CD14-positive monocyte (primary cell): ENCODE data around the gene SLC35F3. TPM values are rescaled to one million over a fixed set of nuclear protein-coding genes. Genes with fewer than 3 reads are reported as not detected.

Experiments
- DNase-seq, 3 donors: peaks; one replicate each; pipeline ENCODE4 v3.0.0-alpha.2; 2011 to 2022
- H2AFZ ChIP-seq: 2 replicates; pipeline ENCODE4 v1.6.0; 2012; ENCODE audit warnings: mild to moderate bottlenecking, low read depth, low read length, inconsistent platforms; ENCODE audit not compliant: insufficient read depth, poor library complexity, severe bottlenecking
- H3K27ac ChIP-seq, 2 donors: 1 replicate in 1 of 2; 2 replicates in 1 of 2; pipeline ENCODE4 v1.5.1; 2012 to 2013; ENCODE audit warnings: low read length in 2 of 2, control low read depth in 1 of 2, inconsistent platforms in 1 of 2, low read depth in 1 of 2, mild to moderate bottlenecking in 1 of 2
- H3K27me3 ChIP-seq, 2 donors: one replicate each; pipeline versions ENCODE4 v1.6.0 to v1.6.1; 2011 to 2013; ENCODE audit warnings: low read length in 2 of 2; ENCODE audit not compliant: control insufficient read depth in 2 of 2, insufficient read depth in 2 of 2
- H3K36me3 ChIP-seq, 2 donors: replicated peaks in 1 of 2; 1 replicate in 1 of 2; 2 replicates in 1 of 2; pipeline versions ENCODE4 v1.5.1 to v1.6.1; 2012 to 2013; ENCODE audit warnings: low read length in 2 of 2, control low read depth in 1 of 2, inconsistent platforms in 1 of 2, mild to moderate bottlenecking in 1 of 2; ENCODE audit not compliant: insufficient read depth in 2 of 2, control insufficient read depth in 1 of 2
- H3K4me1 ChIP-seq, 2 donors: 1 replicate in 1 of 2; 2 replicates in 1 of 2; pipeline versions ENCODE4 v1.5.1 to v1.6.1; 2012 to 2013; ENCODE audit warnings: low read length in 2 of 2, control low read depth in 1 of 2, inconsistent platforms in 1 of 2, mild to moderate bottlenecking in 1 of 2, moderate library complexity in 1 of 2; ENCODE audit not compliant: insufficient read depth in 2 of 2, control insufficient read depth in 1 of 2
- H3K4me2 ChIP-seq: replicated peaks from 2 replicates; pipeline ENCODE3; 2012; ENCODE audit warnings: low read length, moderate library complexity, mild to moderate bottlenecking; ENCODE audit not compliant: poor library complexity, severe bottlenecking; ENCODE audit errors: extremely low read depth
- H3K4me3 ChIP-seq, 3 experiments: fragments of 200-600 bp in 1 of 3; sonication (generic) in 1 of 3; replicated peaks in 1 of 3; 1 replicate in 2 of 3; 2 replicates in 1 of 3; pipeline ENCODE4 v1.5.1; 2011 to 2013; ENCODE audit warnings: low read length in 3 of 3, mild to moderate bottlenecking in 3 of 3, control low read depth in 2 of 3, low read depth in 2 of 3, inconsistent platforms in 1 of 3, moderate library complexity in 1 of 3
- H3K79me2 ChIP-seq: 2 replicates; pipeline ENCODE4 v1.6.0; 2012; ENCODE audit warnings: mild to moderate bottlenecking, control low read depth, inconsistent platforms, low read length, moderate library complexity; ENCODE audit not compliant: insufficient read depth
- H3K9ac ChIP-seq: 2 replicates; pipeline ENCODE4 v1.6.0; 2017; ENCODE audit warnings: low read length, mild to moderate bottlenecking; ENCODE audit not compliant: insufficient read depth, poor library complexity, severe bottlenecking
- H3K9me3 ChIP-seq, 2 donors: replicated peaks in 1 of 2; 1 replicate in 1 of 2; 2 replicates in 1 of 2; pipeline versions ENCODE4 v1.5.1 to v1.6.1; 2012 to 2013; ENCODE audit warnings: low read length in 2 of 2, control low read depth in 1 of 2; ENCODE audit not compliant: control insufficient read depth in 1 of 2, insufficient read depth in 1 of 2
- H4K20me1 ChIP-seq: 2 replicates; pipeline ENCODE4 v1.6.0; 2012; ENCODE audit warnings: mild to moderate bottlenecking, low read length, control low read depth, moderate library complexity; ENCODE audit not compliant: insufficient read depth
- H3K27ac Mint-ChIP-seq, 7 donors: one replicate each; pipeline ENCODE4 v1.8.0; 2020; ENCODE audit warnings: mild to moderate bottlenecking in 7 of 7, mixed read lengths in 7 of 7, moderate library complexity in 6 of 7, inconsistent platforms in 2 of 7
- H3K27me3 Mint-ChIP-seq, 3 donors: one replicate each; pipeline ENCODE4 v1.8.0; 2021 to 2022; ENCODE audit warnings: low read depth in 3 of 3, mild to moderate bottlenecking in 3 of 3, mixed read lengths in 3 of 3, moderate library complexity in 3 of 3, inconsistent platforms in 1 of 3
- H3K36me3 Mint-ChIP-seq, 2 donors: one replicate each; pipeline ENCODE4 v1.8.0; 2020; ENCODE audit warnings: mixed read lengths in 2 of 2, inconsistent platforms in 1 of 2, mild to moderate bottlenecking in 1 of 2
- H3K4me1 Mint-ChIP-seq: one replicate; pipeline ENCODE4 v1.8.0; 2020; ENCODE audit warnings: mild to moderate bottlenecking, mixed read lengths
- H3K4me3 Mint-ChIP-seq, 2 donors: one replicate each; pipeline ENCODE4 v1.8.0; 2020; ENCODE audit warnings: mild to moderate bottlenecking in 2 of 2, mixed read lengths in 2 of 2, moderate library complexity in 1 of 2
- H3K9me3 Mint-ChIP-seq, 7 donors: one replicate each; pipeline ENCODE4 v1.8.0; 2020 to 2022; ENCODE audit warnings: mixed read lengths in 7 of 7, mild to moderate bottlenecking in 6 of 7, moderate library complexity in 6 of 7, inconsistent platforms in 2 of 7
- WGBS: methylation state at CpG from one replicate; pipeline ENCODE4 v1.1.5; 2013; ENCODE audit warnings: missing lambda C conversion rate; ENCODE audit not compliant: insufficient coverage; 5-methylcytosine and 5-hydroxymethylcytosine counted together
- intact Hi-C, 2 donors: fragments of 100-400 bp; cut with micrococcal nuclease; formaldehyde crosslinking; loops; one replicate each; pipeline versions ENCODE4 v1.15.0 to v1.15.1; 2023
- polyA plus RNA-seq, 3 donors: library from polyadenylated mRNA; depleted of rRNA in 1 of 3; unstranded in 2 of 3; stranded (reverse) in 1 of 3; fragments of 300-500 nt in 2 of 3; fragments of >200 nt in 1 of 3; fragmentation: Illumina TruSeq in 2 of 3; gene quantifications; 1 replicate in 2 of 3; 2 replicates in 1 of 3; pipeline ENCODE4 v1.2.3, GENCODE V29; 2012 to 2021
- TF ChIP-seq, protein P1 (sequence below): fragments of 200-600 bp; IDR thresholded peaks from one replicate; pipeline ENCODE4 v1.8.0; 2022; ENCODE audit warnings: antibody characterized with exemption, mild to moderate bottlenecking

Gene SLC35F3
- polyA plus RNA-seq, 3 donors: 0.17 to 0.78 TPM; not detected in 1

DNA sequence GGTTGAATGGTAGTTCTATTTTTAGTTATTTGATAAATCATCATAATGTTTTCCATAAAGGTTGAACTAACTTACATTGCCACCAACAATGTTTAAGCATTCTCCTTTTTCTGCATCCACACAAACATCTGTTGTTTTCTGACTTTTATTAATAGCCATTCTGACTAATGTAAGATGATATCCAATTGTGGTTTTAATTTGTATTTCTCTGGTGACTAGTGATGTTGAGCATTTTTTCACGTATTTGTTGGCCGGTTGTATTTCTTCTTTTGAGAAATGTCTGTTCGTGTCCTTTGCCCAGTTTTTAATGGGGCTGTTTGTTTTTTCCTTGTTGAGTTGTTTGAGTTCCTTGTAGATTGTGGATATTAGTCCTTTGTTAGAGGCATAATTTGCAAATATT, 24.6 kb upstream of the SLC35F3 start:
- H3K36me3 ChIP-seq: no peaks in the 10 kb centered on the region

DNA sequence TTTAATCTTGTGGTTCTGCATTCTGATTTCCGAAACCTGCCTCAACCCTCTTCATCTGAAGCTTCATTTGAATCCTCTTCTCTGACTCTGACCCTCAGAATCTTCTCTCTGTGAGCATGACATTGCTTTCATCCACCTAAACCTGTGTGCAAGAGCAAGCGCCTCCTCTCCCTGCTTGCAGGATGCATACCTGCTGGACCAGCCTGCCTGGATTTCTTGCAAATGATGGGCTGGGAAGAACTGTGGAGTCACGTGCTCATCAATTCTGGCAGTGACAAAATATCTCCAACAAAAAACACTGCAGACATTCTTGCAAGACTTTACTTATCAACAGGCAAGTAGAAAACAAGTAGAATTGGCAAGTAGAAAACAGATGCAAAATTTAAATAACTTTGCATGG, 20.8 kb upstream of the SLC35F3 start:
- H3K27me3 ChIP-seq: no peaks in the 10 kb centered on the region
- H3K27me3 Mint-ChIP-seq: peaks cover 1 to 4% (median 2%) of the 10 kb centered on the region in 3 donors
- H3K27ac Mint-ChIP-seq: no peak overlapping the region
- no peaks in the 10 kb centered on the region for H3K36me3 Mint-ChIP-seq
- no peak overlapping the region for H3K4me2 ChIP-seq
- DNase-seq: no peak
- no peaks in the 10 kb centered on the region for H3K4me1 Mint-ChIP-seq
- no peak overlapping the region for H3K4me3 Mint-ChIP-seq
- TF ChIP-seq, protein P1, sequence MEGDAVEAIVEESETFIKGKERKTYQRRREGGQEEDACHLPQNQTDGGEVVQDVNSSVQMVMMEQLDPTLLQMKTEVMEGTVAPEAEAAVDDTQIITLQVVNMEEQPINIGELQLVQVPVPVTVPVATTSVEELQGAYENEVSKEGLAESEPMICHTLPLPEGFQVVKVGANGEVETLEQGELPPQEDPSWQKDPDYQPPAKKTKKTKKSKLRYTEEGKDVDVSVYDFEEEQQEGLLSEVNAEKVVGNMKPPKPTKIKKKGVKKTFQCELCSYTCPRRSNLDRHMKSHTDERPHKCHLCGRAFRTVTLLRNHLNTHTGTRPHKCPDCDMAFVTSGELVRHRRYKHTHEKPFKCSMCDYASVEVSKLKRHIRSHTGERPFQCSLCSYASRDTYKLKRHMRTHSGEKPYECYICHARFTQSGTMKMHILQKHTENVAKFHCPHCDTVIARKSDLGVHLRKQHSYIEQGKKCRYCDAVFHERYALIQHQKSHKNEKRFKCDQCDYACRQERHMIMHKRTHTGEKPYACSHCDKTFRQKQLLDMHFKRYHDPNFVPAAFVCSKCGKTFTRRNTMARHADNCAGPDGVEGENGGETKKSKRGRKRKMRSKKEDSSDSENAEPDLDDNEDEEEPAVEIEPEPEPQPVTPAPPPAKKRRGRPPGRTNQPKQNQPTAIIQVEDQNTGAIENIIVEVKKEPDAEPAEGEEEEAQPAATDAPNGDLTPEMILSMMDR: no peak
- H3K79me2 ChIP-seq: no peaks in the 10 kb centered on the region
- H4K20me1 ChIP-seq: no peaks in the 10 kb centered on the region
- 43% methylated on average over 1 of the region's 3 CpGs for WGBS
- H3K9ac ChIP-seq: no peak overlapping the region
- no peak overlapping the region for H3K27ac ChIP-seq
- no peak overlapping the region for H3K4me3 ChIP-seq
- H3K4me1 ChIP-seq: no peaks in the 10 kb centered on the region
- H3K9me3 Mint-ChIP-seq: peaks cover 0 to 8% (median 0%) of the 10 kb centered on the region in 7 donors
- no peaks in the 10 kb centered on the region for H3K9me3 ChIP-seq
- intact Hi-C loops: no loop called here
- no peak overlapping the region for H2AFZ ChIP-seq
- H3K36me3 ChIP-seq: no peaks in the 10 kb centered on the region

More for the DNA sequence above, 24.6 kb upstream of the SLC35F3 start:
- peaks cover 1 to 2% (median 2%) of the 10 kb centered on the region in 3 donors for H3K27me3 Mint-ChIP-seq
- Histone ChIP-seq H3K4me2 (no peak overlapping the region), H3K9me3 (no peaks in the 10 kb centered on the region), H4K20me1 (no peaks in the 10 kb centered on the region), H3K27me3 (no peaks in the 10 kb centered on the region), H2AFZ (no peak overlapping the region), H3K27ac (no peak overlapping the region), H3K4me3 (no peak overlapping the region), H3K79me2 (no peaks in the 10 kb centered on the region), H3K4me1 (no peaks in the 10 kb centered on the region), H3K9ac (no peak overlapping the region)
- peaks cover 0 to 8% (median 0%) of the 10 kb centered on the region in 7 donors for H3K9me3 Mint-ChIP-seq
- no CpG with 5 or more reads among the region's 3 CpGs for WGBS
- no peak overlapping the region for H3K27ac Mint-ChIP-seq
- TF ChIP-seq, protein P1: no peak
- intact Hi-C loops: no loop called here
- DNase-seq: no peak
- H3K36me3 Mint-ChIP-seq: no peaks in the 10 kb centered on the region
- H3K4me1 Mint-ChIP-seq: no peaks in the 10 kb centered on the region
- no peak overlapping the region for H3K4me3 Mint-ChIP-seq
